OCI-LY7 (cell line): ENCODE measurements around the gene PRRX1. TPM values are rescaled to one million over a fixed set of nuclear protein-coding genes. Genes with fewer than 3 reads are reported as not detected.

ENCODE experiments used
- BruUV-seq: library from RNA; stranded (reverse); fragments of 400-500 nt; replicated peaks from 2 replicates; lab custom pipeline; 2021; lab: Mats Ljungman, UMichigan
- CTCF ChIA-PET: fragments of 300-600 bp; sonication (Branson Sonifier 250); formaldehyde crosslinking; loops from one replicate; lab custom pipeline; 2022; ENCODE audit warnings: antibody characterized with exemption; ENCODE audit not compliant: unreplicated experiment; lab: Charles Lee
- POLR2A ChIA-PET: fragments of 300-600 bp; sonication (Branson Sonifier 250); formaldehyde crosslinking; loops from one replicate; lab custom pipeline; 2022; ENCODE audit warnings: antibody characterized with exemption; lab: Charles Lee
- DNase-seq: peaks from one replicate; pipeline ENCODE4 v3.0.0-alpha.2; 2015; ENCODE audit warnings: low spot score
- H2AFZ ChIP-seq: fragments of 200-600 bp; sonication (generic), shearing (Covaris generic); 2 replicates; pipeline ENCODE4 v1.6.1; 2014; ENCODE audit warnings: mild to moderate bottlenecking, antibody characterized with exemption, low read length, moderate library complexity
- H3K27ac ChIP-seq: fragments of 200-600 bp; sonication (generic); 2 replicates; pipeline ENCODE4 v1.5.1; 2014; ENCODE audit warnings: mixed run types, low read depth, mild to moderate bottlenecking, moderate library complexity, low read length, inconsistent platforms; ENCODE audit not compliant: poor library complexity, severe bottlenecking
- H3K36me3 ChIP-seq: fragments of 200-600 bp; sonication (generic); 2 replicates; pipeline ENCODE4 v1.6.1; 2014; ENCODE audit warnings: mild to moderate bottlenecking, antibody characterized with exemption, low read length, moderate library complexity, mixed read lengths; ENCODE audit not compliant: insufficient read depth
- H3K4me1 ChIP-seq: fragments of 200-600 bp; sonication (generic); 2 replicates; pipeline ENCODE4 v1.5.1; 2014; ENCODE audit warnings: mild to moderate bottlenecking, low read length; ENCODE audit not compliant: insufficient read depth, poor library complexity, severe bottlenecking
- H3K4me2 ChIP-seq: fragments of 200-600 bp; sonication (generic); 2 replicates; pipeline ENCODE4 v1.6.1; 2014; ENCODE audit warnings: mild to moderate bottlenecking, low read length
- H3K4me3 ChIP-seq: fragments of 200-600 bp; sonication (generic); 2 replicates; pipeline ENCODE4 v1.5.1; 2014; ENCODE audit warnings: mild to moderate bottlenecking, low read depth, low read length; ENCODE audit not compliant: poor library complexity, severe bottlenecking
- H3K79me2 ChIP-seq: fragments of 200-600 bp; sonication (generic); 2 replicates; pipeline ENCODE4 v1.6.1; 2016; ENCODE audit warnings: low read depth, mild to moderate bottlenecking, low read length, moderate library complexity, mixed read lengths; ENCODE audit not compliant: insufficient read depth
- H3K9me2 ChIP-seq: fragments of 200-600 bp; sonication (generic); 2 replicates; pipeline ENCODE4 v1.6.1; 2016; ENCODE audit warnings: mild to moderate bottlenecking, low read length, mixed read lengths; ENCODE audit not compliant: insufficient read depth
- H3K9me3 ChIP-seq: fragments of 200-600 bp; sonication (generic); 2 replicates; pipeline ENCODE4 v1.6.1; 2014; ENCODE audit warnings: mild to moderate bottlenecking, mixed run types, low read length, mixed read lengths
- H4K20me1 ChIP-seq: fragments of 200-600 bp; sonication (generic); 2 replicates; pipeline ENCODE4 v1.6.1; 2014; ENCODE audit warnings: mild to moderate bottlenecking, antibody characterized with exemption, low read length, moderate library complexity, mixed read lengths; ENCODE audit not compliant: insufficient read depth
- CTCF ChIP-seq: fragments of 200-600 bp; sonication (generic); conservative IDR thresholded peaks from 2 replicates; pipeline ENCODE4 v1.5.1; 2014; ENCODE audit warnings: mild to moderate bottlenecking, antibody characterized with exemption, low read length, moderate library complexity, mixed read lengths
- EZH2phosphoT487 ChIP-seq: fragments of 200-600 bp; sonication (generic); IDR thresholded peaks from 2 replicates; pipeline ENCODE4 v1.6.1; 2018; ENCODE audit warnings: low read depth, borderline replicate concordance, mild to moderate bottlenecking, mixed run types, antibody characterized with exemption, low read length, moderate library complexity, mixed read lengths
- intact Hi-C: fragments of 100-400 bp; cut with micrococcal nuclease; formaldehyde crosslinking; loops from one replicate; pipeline ENCODE4 v1.10.0; 2022; ENCODE audit not compliant: unreplicated experiment
- total RNA-seq, 2 experiments: library from RNA; depleted of rRNA in 1 of 2; stranded (reverse); fragments of >200 nt in 1 of 2; shearing (Covaris generic) in 1 of 2; gene quantifications; 2 replicates each; pipeline ENCODE4 v1.2.3, GENCODE V29; 2014 to 2022

Gene PRRX1
- total RNA-seq, 2 experiments from 2014 or later, result not detected

- ChIA-PET POLR2A (no interaction called here), CTCF (no interaction called here)
- H3K79me2 ChIP-seq, result no peaks in the 10 kb centered on the region
- no peak overlapping the region for H3K27ac ChIP-seq
- H4K20me1 ChIP-seq, result no peaks in the 10 kb centered on the region
- H3K4me1 ChIP-seq, result no peaks in the 10 kb centered on the region
- BruUV-seq, result no TSS peak
- intact Hi-C loops, result no loop called here
- no peak overlapping the region for H2AFZ ChIP-seq
- no peak overlapping the region for H3K4me3 ChIP-seq
- H3K36me3 ChIP-seq, result no peaks in the 10 kb centered on the region
- TF ChIP-seq CTCF (no peak), EZH2phosphoT487 (no peak)
- no peak overlapping the region for H3K4me2 ChIP-seq
- H3K9me3 ChIP-seq, result no peaks in the 10 kb centered on the region
- no peak for DNase-seq
- H3K9me2 ChIP-seq, result no peaks in the 10 kb centered on the region
Observed at GRCh38 chr1:170634293-170634692, 29.6 kb upstream of the PRRX1 start.

- no peak overlapping the region for H3K27ac ChIP-seq
- no peaks in the 10 kb centered on the region for H3K79me2 ChIP-seq
- no peak overlapping the region for H2AFZ ChIP-seq
- H3K36me3 ChIP-seq, result no peaks in the 10 kb centered on the region
- ChIA-PET CTCF (no interaction called here), POLR2A (no interaction called here)
- H3K4me1 ChIP-seq, result no peaks in the 10 kb centered on the region
- intact Hi-C loops, result no loop called here
- TF ChIP-seq EZH2phosphoT487, result no peak
- H3K4me3 ChIP-seq, result no peak overlapping the region
- H3K9me3 ChIP-seq, result no peaks in the 10 kb centered on the region
- H3K9me2 ChIP-seq, result no peaks in the 10 kb centered on the region
- no TSS peak for BruUV-seq
- H3K4me2 ChIP-seq, result no peak overlapping the region
- no peaks in the 10 kb centered on the region for H4K20me1 ChIP-seq
- DNase-seq, result no peak
Observed at GRCh38 chr1:170634824-170635410, 29.0 kb upstream of the PRRX1 start.

- Histone ChIP-seq H3K4me1 (no peaks in the 10 kb centered on the region), H3K4me3 (no peak overlapping the region), H3K79me2 (no peaks in the 10 kb centered on the region), H3K27ac (no peak overlapping the region), H3K9me3 (no peaks in the 10 kb centered on the region), H3K9me2 (no peaks in the 10 kb centered on the region), H2AFZ (no peak overlapping the region), H3K36me3 (no peaks in the 10 kb centered on the region), H4K20me1 (no peaks in the 10 kb centered on the region), H3K4me2 (no peak overlapping the region)
- BruUV-seq, result no TSS peak
- TF ChIP-seq EZH2phosphoT487 (no peak), CTCF (no peak)
- ChIA-PET POLR2A (no interaction called here), CTCF (no interaction called here)
- intact Hi-C loops, result no loop called here
- no peak for DNase-seq
Observed at GRCh38 chr1:170640581-170640980, 23.4 kb upstream of the PRRX1 start.
